CD4-positive, alpha-beta T cell (primary cell): ENCODE data around the gene SYTL2. TPM values are rescaled to one million over a fixed set of nuclear protein-coding genes. Genes with fewer than 3 reads are reported as not detected.
A peak's percentile ranks its signal among the peaks of the same experiment; 100 is the strongest.

Experiments used
- ATAC-seq: fragments of 200-7000 bp; cut with Tn5 transposase; one replicate; pipeline ENCODE4 v1.10.0; 2022; ENCODE audit warnings: mild to moderate bottlenecking; ENCODE audit not compliant: poor library complexity
- CTCF ChIA-PET: fragments of 350-600 bp; sonication (Branson Sonifier 250); formaldehyde crosslinking; loops from one replicate; lab custom pipeline; 2021; ENCODE audit warnings: antibody characterized with exemption, inconsistent platforms; lab: Charles Lee
- POLR2A ChIA-PET: fragments of 350-600 bp; sonication (Branson Sonifier 250); formaldehyde crosslinking; loops from one replicate; lab custom pipeline; 2021; ENCODE audit warnings: antibody characterized with exemption, inconsistent platforms; lab: Charles Lee
- DNase-seq, 14 experiments: peaks; one replicate each; pipeline ENCODE4 v3.0.0-alpha.2; 2013 to 2020; ENCODE audit warnings: mixed read lengths in 2 of 14
- H3K27ac ChIP-seq, 2 donors: one replicate each; pipeline versions ENCODE4 v1.5.1 to v1.7.0; 2013; ENCODE audit warnings: low read length in 2 of 2, low read depth in 1 of 2, mild to moderate bottlenecking in 1 of 2
- H3K27me3 ChIP-seq, 2 experiments: 1 replicate in 1 of 2; 2 replicates in 1 of 2; pipeline versions ENCODE4 v1.6.1 to v1.7.0; 2013; ENCODE audit warnings: low read length in 2 of 2, control low read depth in 1 of 2, mild to moderate bottlenecking in 1 of 2, moderate library complexity in 1 of 2; ENCODE audit not compliant: insufficient read depth in 2 of 2, control insufficient read depth in 1 of 2
- H3K36me3 ChIP-seq: one replicate; pipeline ENCODE4 v1.6.1; 2013; ENCODE audit warnings: low read length, control low read depth; ENCODE audit not compliant: insufficient read depth
- H3K4me1 ChIP-seq: one replicate; pipeline ENCODE4 v1.6.1; 2013; ENCODE audit warnings: low read length, control low read depth; ENCODE audit not compliant: insufficient read depth
- H3K4me3 ChIP-seq: one replicate; pipeline ENCODE4 v1.5.1; 2013; ENCODE audit warnings: mild to moderate bottlenecking, low read length, moderate library complexity
- H3K9me3 ChIP-seq, 2 experiments: 1 replicate in 1 of 2; 2 replicates in 1 of 2; pipeline versions ENCODE4 v1.6.1 to v1.7.0; 2013; ENCODE audit warnings: low read length in 2 of 2, mild to moderate bottlenecking in 2 of 2, control low read depth in 1 of 2, moderate library complexity in 1 of 2; ENCODE audit not compliant: control insufficient read depth in 1 of 2, insufficient read depth in 1 of 2
- H3K27ac Mint-ChIP-seq: one replicate; pipeline ENCODE4 v1.8.0; 2020; ENCODE audit warnings: mixed read lengths
- H3K27me3 Mint-ChIP-seq: one replicate; pipeline ENCODE4 v1.8.0; 2021; ENCODE audit warnings: mixed read lengths
- H3K36me3 Mint-ChIP-seq: one replicate; pipeline ENCODE4 v1.8.0; 2021; ENCODE audit warnings: low read depth, mixed read lengths
- H3K4me1 Mint-ChIP-seq: one replicate; pipeline ENCODE4 v1.8.0; 2021; ENCODE audit warnings: low read depth, mixed read lengths
- H3K4me3 Mint-ChIP-seq: one replicate; pipeline ENCODE4 v1.8.0; 2020; ENCODE audit warnings: mild to moderate bottlenecking, mixed read lengths
- H3K9me3 Mint-ChIP-seq: one replicate; pipeline ENCODE4 v1.8.0; 2020; ENCODE audit warnings: mixed read lengths
- CTCF ChIP-seq: fragments of 200-600 bp; IDR thresholded peaks from one replicate; pipeline ENCODE4 v1.8.0; 2022; ENCODE audit warnings: antibody characterized with exemption, mild to moderate bottlenecking
- intact Hi-C, 2 experiments: fragments of 100-400 bp; cut with DNase I in 1 of 2; cut with micrococcal nuclease in 1 of 2; formaldehyde crosslinking; loops; one replicate each; pipeline versions ENCODE4 v1.15.1 to v1.9.0; 2023 to 2025; cut with DNase I, micrococcal nuclease
- total RNA-seq, 174 experiments: library from RNA in 2 of 174; stranded (reverse) in 2 of 174; gene quantifications; one replicate each; pipeline ENCODE4 v1.2.3 and lab custom pipeline; 2021 to 2026

SYTL2 gene
- total RNA-seq, 2 experiments from 2014 or later, result 35.4 to 36.7 TPM

GRCh38 chr11:85749287-85749834, 61.6 kb downstream of the SYTL2 start:
- no peak for DNase-seq
- H3K27me3 ChIP-seq, result no peaks in the 10 kb centered on the region
- Mint-ChIP-seq H3K4me1 (peaks cover 98% of the 10 kb centered on the region), H3K4me3 (peak overlapping the region; percentile 16), H3K27me3 (peaks cover 7% of the 10 kb centered on the region), H3K36me3 (peaks cover 20% of the 10 kb centered on the region), H3K27ac (peak overlapping the region; percentile 91), H3K9me3 (no peaks in the 10 kb centered on the region)
- H3K4me3 ChIP-seq, result no peak overlapping the region
- no peaks in the 10 kb centered on the region for H3K36me3 ChIP-seq
- ChIA-PET CTCF (interaction anchor here (0.8 to 1.4 kb wide), 2 partner anchors 8 to 106 kb away, joined by 3 to 4 read pairs; partner anchors contain the start of gene CCDC83), POLR2A (interaction anchor here (1.1 kb wide), 1 partner anchor 60 kb away, joined by 4 read pairs; no protein-coding TSS in a partner anchor)
- intact Hi-C loops, result loop anchor here in 1 of 2 experiments (5.0 kb wide), 1 partner anchor 47 kb away; no protein-coding TSS in a partner anchor
- H3K4me1 ChIP-seq, result peaks cover 70% of the 10 kb centered on the region
- no peak for ATAC-seq
- H3K27ac ChIP-seq, result no peak overlapping the region
- H3K9me3 ChIP-seq, result no peaks in the 10 kb centered on the region
- no peak for TF ChIP-seq CTCF

GRCh38 chr11:85748455-85748891, 62.5 kb downstream of the SYTL2 start:
- Mint-ChIP-seq H3K4me1 (peaks cover 96% of the 10 kb centered on the region), H3K4me3 (no peak overlapping the region), H3K27ac (peak overlapping the region; percentile 7), H3K36me3 (peaks cover 20% of the 10 kb centered on the region), H3K9me3 (no peaks in the 10 kb centered on the region), H3K27me3 (peaks cover 7% of the 10 kb centered on the region)
- no peak for TF ChIP-seq CTCF
- no peak overlapping the region for H3K4me3 ChIP-seq
- no peaks in the 10 kb centered on the region for H3K27me3 ChIP-seq
- DNase-seq (no peak), ATAC-seq (no peak)
- CTCF ChIA-PET, result interaction anchor here (1.4 kb wide), 1 partner anchor 107 kb away, joined by 4 read pairs; the partner anchor contains the start of gene CCDC83
- H3K27ac ChIP-seq, result no peak overlapping the region
- POLR2A ChIA-PET, result no interaction called here
- H3K36me3 ChIP-seq, result no peaks in the 10 kb centered on the region
- H3K4me1 ChIP-seq, result peaks cover 66% of the 10 kb centered on the region
- intact Hi-C loops, result loop anchor here in 1 of 2 experiments (5.0 kb wide), 1 partner anchor 46 kb away; no protein-coding TSS in a partner anchor
- H3K9me3 ChIP-seq, result no peaks in the 10 kb centered on the region

- H3K36me3 Mint-ChIP-seq, result peaks cover 17% of the 10 kb centered on the region
- H3K27me3 ChIP-seq, result no peaks in the 10 kb centered on the region
- ATAC-seq, result no peak
- CTCF ChIA-PET, result interaction anchor here (1.3 kb wide), 1 partner anchor 9 kb away, joined by 4 read pairs; no protein-coding TSS in a partner anchor
- H3K4me3 ChIP-seq, result no peak overlapping the region
- H3K36me3 ChIP-seq, result no peaks in the 10 kb centered on the region
- DNase-seq, result no peak
- no peaks in the 10 kb centered on the region for H3K9me3 ChIP-seq
- H3K9me3 Mint-ChIP-seq, result no peaks in the 10 kb centered on the region
- POLR2A ChIA-PET, result interaction anchor here (2.3 to 2.4 kb wide), 2 partner anchors 10 to 77 kb away, joined by 8 to 15 read pairs; no protein-coding TSS in a partner anchor
- H3K4me1 ChIP-seq, result peaks cover 49% of the 10 kb centered on the region
- H3K4me3 Mint-ChIP-seq, result no peak overlapping the region
- H3K27me3 Mint-ChIP-seq, result no peaks in the 10 kb centered on the region
- no peak overlapping the region for H3K27ac ChIP-seq
- H3K27ac Mint-ChIP-seq, result no peak overlapping the region
- intact Hi-C loops, result loop anchor here in 1 of 2 experiments (5.0 kb wide), 1 partner anchor 44 kb away; no protein-coding TSS in a partner anchor
- no peak for TF ChIP-seq CTCF
- H3K4me1 Mint-ChIP-seq, result peaks cover 87% of the 10 kb centered on the region
These were observed 64.3 kb downstream of the SYTL2 start for GRCh38 chr11:85746670-85747069.
